Renal pelvis (tissue), 4 donors: ENCODE measurements around the gene SGMS1. TPM values are rescaled to one million over a fixed set of nuclear protein-coding genes. Genes with fewer than 3 reads are reported as not detected.
"Not testable (repeated sequence)": the region's sequence is repeated elsewhere in the genome, so short reads cannot be mapped to it uniquely, and the experiment has no call there.

ENCODE experiments used
- DNase-seq: peaks from one replicate; pipeline ENCODE4 v3.0.0-alpha.2; 2013
- polyA plus RNA-seq, 3 donors: library from polyadenylated mRNA; unstranded; fragments of 120-200 nt; gene quantifications; one replicate each; pipeline ENCODE4 v1.2.1, GENCODE V29; 2013; ENCODE audit not compliant: insufficient read length in 3 of 3

The SGMS1 gene
- polyA plus RNA-seq, 3 donors: 50.6 to 55.1 (median 53.0) TPM

DNA sequence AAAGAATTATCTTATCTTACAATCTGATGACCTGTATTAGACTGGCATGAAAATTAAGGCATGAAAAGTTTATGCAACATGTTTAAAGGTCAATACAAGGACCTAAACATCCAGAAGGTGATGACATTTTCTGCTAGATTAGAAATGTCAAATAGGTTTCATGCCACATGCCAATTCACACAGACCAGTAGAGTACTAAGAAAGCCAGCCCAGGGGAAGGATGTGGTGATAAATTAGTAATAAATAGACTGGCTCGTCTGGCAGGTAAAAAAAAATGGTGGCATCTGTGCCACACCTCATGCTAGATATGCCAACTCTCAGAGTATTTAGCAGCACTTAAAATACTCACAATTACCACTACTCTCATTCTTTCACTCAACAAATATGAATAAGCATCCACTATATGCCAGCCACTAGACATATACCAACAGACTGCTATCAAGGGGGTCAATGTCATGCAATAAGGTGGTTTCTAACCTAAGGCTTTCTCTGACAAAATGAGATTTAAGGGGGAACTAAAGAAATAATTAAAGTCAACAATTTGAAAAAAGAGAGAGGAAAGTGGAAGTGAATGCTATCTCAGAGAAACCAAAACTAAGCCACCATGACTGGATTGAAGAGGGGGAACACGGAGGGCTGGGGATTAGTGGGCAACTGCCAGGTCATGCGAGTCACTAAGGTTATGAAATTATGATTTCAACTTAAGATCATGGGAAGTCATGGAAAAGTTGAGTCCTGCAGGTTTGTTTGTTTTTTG lies 83.5 kb downstream of the SGMS1 start:
- DNase-seq: no peak

DNA sequence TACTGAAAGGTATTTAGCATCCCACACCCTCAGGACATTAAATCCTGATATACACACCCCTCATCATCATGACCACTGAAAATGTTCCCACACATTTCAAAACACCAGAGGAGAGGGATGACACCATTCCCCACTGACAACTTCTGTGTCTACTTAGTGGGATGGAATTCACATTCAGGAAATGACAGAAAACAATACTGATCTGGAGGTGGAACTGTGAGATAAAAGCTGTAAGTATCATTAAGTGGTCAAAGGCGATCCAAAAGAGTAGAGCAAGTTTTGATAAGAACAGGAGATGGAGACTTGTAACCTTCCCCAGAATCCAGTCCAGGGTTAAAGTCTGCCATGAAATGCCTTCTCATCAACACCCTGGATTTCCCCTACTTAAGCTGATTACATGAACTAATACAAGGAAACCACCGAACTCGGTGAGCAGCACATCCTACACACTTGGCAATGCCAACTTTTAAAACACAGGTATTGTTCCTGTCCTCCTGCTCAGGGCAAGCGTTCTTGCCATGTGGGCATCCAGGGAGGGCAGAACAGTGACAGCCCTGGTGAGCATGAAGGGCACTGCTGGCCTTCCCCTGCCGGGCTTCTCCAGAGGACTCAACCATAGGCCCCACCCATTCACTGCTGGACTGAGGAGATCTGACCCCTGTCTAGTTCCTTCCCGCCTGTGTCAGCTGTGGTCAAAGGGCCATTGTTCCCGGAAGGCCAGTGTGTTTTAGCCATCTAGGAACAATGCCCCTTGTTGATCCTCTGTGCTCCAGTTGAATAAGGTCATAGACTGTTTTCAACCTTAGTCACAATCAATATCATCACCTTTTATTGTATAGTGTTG lies 85.0 kb downstream of the SGMS1 start:
- DNase-seq: no peak

DNA sequence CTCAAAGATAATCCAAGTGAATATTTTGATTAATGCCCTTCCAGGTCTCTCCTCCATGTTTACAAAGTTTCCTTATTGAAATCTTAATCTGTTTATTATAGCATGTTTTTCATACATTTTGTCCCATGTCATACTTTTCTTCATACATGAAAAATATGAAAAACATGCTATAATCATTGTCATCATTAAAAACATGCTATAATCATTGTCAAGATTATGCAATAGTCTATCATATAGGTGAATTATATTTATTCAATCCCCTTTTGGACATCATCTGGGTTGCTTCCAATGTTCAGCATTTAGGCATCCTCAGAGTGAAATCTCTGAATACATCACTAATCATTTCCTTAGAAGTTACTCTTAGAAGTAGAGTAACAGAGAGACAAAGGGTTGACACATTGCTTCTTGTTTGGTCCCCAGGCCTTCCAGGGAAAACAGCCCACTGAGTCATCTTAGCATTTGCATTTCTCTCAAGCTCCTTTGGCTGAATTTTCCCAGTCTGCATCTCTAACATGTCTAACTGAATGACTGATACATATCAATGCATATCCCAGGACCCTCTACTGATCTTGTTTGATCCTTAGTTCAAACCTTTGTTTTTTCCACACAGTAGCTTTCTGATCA lies 87.0 kb downstream of the SGMS1 start:
- DNase-seq: no peak

DNA sequence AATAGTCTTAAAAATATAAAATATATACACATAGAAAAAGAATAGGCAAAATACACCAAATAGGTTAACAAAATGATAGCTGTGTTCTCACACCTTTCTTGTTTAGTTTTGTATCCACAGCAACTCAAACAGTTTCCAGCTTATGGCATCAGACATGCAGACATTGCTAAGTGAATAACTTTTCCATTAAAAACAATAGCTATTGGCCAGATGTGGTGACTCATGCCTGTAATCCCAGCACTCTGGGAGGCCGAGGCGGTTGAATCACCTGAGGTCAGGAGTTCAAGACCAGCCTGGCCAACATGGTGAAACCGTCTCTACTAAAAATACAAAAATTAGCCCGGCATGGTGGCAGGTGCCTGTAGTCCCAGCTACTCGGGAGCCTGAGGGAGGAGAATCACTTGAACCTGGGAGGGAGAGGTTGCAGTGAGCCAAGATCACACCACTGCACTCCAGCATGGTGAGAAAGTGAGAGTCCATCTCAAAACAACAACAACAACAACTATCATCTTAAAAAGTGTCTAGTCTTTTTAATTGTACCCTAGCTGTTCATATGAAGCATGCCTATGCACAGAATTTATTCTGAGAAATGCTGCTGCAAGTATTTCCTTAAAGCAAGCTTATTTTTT lies 88.9 kb downstream of the SGMS1 start:
- DNase-seq: not testable (repeated sequence)

DNA sequence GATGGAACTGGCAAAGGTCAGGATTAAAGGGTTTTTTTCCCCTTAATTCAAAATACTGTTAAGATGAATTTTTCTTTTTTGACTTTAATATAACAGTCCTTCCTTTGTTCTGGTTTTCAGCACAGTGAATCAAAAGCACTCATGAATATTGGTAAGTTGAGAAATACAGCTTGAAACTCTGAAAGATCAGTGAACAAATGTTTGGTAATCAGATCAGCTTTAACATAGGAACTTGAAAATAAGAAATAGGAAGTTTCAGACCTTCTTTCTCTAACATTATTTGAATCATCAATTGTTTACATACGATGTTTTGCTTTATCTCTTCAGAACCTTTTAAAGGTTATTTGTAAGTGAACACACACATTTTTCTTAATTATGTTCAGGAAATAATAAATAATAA lies 90.5 kb downstream of the SGMS1 start:
- no peak for DNase-seq

DNA sequence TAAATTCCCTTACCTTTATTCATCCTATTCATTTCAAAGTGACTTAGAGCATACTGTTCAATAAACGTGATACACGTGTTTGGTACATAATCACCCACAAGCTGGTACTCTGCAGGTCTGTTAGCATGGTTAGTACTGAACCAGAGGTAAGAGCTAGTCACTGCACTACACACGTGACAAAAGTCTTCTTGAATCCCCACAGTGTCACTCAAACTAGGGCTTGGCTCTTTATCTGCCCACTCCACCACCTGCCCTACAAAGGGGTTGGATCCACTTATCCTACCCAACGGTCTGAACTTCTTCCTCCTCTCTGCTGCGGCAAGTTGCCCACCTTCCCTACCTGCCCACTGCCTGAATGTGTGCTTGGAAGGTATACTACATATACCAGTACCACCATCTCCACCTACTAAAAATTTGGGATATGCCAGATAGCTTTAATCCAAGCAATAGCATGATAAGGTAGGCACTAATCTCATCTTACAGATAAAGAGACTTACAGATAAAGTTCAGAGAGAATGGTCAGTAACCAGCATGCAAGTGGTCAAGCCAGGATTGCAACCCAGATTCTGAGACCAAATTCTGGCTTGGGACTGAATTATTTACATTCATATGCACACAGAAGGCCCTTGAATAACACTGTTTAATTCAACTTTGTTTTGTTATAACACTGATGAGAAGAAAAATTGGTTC lies 92.2 kb downstream of the SGMS1 start:
- no peak for DNase-seq

DNA sequence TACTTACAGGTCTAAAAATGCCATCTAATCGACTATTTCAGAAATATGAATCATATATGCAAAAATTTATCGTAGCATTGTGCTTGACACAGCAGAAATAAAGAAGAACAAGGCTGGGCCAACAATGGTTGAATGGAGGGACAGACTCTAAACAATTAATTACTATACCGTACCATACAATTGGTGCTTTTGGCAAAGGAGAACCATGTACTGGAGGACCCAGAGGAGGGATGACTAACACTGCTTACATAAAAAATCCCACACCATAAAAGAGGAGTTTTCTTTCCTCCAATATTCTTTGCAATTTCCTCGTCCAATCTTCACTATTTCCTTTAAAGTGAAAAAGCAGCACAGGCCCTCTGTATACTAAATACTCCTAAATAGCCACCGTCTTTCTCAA lies 94.1 kb downstream of the SGMS1 start:
- no peak for DNase-seq

DNA sequence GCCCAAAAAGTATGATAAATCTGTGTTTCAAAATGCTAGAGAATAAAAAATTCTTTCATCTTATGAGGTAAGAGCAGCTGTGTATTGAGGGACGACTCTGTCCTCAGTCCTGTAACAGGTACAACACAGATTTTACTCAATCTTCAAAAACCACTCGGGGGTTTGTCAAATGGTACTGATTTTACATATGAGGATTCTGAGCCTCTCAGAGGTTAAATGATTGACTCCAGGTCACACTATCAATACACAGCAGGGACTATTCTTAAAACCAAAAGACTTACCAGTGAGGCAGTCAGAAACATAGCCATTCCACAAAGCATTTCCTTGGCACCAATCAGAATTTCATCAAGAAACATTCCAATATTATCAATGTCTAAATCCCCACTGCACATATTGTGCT lies 95.5 kb downstream of the SGMS1 start:
- DNase-seq: no peak

DNA sequence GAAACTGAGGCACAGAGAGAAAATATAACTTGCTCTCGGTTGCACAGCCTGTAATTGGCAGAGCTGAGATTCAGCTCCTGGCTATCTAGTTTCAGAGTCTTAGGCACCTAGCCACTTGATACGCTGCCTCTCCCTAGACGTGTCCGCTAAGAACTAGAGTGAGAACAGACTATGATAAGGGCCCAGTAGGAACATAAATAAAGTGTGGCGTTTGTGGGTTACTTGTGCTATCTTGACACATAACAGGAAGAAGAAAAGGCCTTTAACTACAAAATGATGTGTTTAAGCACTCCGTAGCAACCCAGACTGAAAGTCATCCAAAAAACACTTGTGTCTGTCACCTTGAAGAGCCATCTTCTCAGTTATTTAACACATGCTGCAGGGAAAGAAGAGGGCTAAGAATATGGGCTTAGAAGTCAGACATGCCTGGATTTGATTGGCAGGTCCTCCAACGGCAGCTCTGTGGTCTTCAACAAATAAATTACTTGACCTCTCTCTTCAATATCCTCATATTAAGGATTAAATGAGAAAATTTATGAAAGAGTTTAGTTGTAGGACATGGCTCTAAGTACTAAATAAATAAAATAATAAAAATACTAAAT lies 96.2 kb downstream of the SGMS1 start:
- DNase-seq: no peak

DNA sequence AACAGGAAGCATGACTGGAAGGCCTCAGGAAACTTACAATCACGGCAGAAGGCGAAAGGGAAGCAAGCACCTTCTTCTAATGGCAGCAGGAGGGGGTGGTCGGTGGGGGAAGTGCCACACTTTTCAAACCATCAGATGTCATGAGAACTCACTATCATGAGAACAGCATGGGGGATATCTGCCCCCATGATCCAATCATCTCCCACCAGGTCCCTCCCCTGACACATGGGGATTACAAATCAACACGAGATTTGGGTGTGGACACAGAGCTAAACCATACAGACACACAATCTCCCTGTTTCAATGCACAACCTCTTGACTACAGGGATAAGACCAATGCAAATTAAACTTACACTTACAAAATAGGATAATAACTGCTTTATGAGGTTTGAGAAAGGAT lies 97.6 kb downstream of the SGMS1 start:
- DNase-seq: no peak

DNA sequence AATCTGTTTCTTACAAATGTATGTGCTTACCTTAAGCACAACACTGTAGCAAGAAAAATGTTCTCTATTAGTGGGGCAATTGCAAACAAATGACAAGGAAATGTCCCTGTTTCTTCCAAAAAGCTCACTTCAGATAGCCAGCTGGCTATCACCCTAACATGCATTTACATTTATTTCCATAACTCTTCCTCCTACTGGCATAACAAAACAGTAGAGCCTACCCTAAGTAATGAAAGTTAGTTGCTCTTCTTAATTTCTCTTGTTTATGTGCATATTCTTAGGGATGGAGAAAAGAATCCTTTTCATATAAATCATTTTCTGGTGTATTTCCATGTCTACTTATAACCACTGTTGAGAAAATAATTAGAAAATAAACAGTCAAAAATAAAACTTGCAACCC lies 100.4 kb downstream of the SGMS1 start:
- DNase-seq: no peak

DNA sequence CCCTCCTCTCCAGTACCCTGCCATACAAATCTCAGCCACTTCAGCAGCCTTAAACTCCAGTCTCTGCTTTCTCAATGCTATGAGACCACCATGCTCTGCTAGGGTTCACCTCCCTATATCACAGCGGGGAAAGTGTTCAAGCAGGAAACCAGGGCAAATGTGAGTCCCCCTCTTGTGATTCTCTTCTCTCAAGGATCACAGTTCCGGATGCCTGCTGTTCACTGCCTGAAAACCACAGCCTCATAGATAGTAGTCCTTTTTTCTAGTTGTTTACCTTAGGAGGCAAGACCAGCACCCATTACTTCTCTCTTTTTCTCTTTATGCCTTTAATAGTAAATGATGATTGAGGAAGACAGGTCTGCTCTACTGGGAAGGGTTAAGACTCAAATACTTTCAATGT lies 100.8 kb downstream of the SGMS1 start:
- DNase-seq: no peak

DNA sequence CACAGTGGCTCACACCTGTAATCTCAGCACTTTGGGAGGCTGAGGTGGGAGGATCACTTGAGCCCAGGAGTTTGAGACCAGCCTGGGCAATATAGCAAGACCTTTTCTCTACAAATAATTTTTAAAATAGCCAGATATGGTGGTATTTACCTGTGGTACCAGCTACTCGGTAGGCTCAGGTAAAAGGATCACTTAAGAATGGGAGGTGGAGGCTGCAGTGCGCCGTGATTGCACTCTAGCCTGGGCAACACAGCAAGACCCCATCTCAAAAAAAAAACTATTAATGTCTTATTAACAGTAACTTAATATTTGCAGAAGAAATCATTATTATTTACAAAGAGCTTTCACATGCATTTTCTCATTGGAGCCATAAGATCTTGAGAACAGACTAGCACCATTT lies 103.6 kb downstream of the SGMS1 start:
- no peak for DNase-seq

DNA sequence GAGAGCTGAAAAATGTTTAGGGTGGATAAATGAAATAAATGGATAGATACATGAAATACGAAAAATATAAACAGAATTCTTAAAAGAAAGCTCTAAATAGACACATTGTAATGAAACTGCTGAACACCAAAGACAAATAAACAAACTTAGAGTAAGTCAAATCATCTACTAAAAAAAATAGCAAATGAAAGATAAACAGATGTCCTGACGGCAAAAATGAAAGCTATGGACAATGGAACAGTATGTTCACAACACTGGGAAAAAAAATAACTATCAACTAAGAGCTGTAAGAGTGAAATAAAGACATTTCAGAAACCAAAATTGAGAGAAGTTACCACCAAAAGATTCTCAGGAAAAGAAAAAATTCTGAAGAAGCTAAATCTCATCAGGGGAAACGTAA lies 106.1 kb downstream of the SGMS1 start:
- no peak for DNase-seq

DNA sequence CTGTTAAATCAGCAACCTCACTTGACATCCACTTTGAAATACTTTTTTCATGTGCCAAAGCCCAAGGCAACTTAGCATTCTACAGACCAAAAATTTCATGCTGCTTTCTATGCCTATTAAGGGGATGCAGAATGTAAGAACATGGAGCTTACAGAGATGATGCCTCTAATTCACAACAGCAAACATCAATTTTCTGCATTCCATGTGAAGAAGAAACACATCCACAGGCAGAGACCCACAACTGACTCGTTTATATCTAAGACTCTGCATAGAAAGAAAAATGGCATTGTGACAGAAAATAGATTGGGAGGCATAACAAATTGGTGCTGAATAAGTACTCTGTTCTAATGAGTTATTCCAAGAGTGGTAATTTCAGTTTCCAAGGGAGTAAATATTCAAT lies 107.6 kb downstream of the SGMS1 start:
- no peak for DNase-seq

DNA sequence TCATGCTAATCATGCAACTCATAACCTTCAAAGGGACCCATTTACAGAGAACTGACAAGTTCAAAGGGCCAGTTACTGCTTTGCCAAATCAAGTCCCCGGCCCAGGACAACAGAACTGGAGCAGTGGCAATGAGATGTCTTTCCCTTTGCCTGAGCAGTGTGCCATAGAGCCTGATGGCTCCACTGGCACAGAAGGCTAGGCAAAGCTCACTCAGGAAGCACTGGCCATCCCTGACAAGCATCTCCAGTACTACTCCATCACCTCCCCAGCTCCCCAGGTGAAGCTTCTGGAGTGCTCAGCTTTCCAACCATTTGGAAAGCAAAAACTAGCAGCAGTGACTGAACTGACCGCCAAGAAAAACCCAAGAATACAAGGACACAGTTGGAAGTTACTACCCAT lies 108.3 kb downstream of the SGMS1 start:
- DNase-seq: no peak

DNA sequence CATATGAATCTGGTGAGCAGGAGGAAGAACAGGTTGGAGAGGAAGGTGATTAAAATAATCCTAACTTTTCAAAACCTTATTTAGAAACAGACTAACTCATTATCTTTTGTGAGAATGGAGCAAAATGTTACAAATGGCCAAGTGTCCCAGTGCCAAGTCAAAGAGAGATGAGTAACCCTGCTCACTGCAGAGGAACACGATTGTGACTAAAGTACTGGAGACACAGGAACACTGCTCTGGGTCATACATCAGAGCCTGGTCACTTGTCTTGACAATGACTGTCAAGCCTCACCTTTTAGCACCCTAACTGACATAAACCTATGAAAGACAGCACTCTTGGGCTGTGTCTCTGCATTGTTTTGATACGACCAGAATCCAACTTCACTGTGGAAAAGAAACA lies 108.8 kb downstream of the SGMS1 start:
- no peak for DNase-seq

DNA sequence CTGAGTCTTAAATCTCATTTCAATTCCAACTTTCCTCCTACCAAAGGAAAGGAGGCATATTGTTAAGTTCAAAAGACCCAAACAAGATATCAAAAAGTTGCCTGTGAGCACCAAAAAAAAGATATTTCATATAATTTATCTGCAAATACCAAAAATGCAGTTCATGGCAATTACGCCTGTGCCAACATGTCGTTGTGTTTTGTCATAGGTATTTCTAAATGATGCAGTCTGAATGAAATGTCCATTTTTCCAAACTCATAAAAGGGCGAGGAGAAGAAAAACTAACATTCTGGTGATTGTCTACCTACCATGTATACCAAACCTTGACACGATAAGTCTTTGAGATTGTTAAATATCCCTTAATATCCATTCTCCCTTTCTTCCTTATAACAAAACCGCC lies 109.8 kb downstream of the SGMS1 start:
- no peak for DNase-seq

DNA sequence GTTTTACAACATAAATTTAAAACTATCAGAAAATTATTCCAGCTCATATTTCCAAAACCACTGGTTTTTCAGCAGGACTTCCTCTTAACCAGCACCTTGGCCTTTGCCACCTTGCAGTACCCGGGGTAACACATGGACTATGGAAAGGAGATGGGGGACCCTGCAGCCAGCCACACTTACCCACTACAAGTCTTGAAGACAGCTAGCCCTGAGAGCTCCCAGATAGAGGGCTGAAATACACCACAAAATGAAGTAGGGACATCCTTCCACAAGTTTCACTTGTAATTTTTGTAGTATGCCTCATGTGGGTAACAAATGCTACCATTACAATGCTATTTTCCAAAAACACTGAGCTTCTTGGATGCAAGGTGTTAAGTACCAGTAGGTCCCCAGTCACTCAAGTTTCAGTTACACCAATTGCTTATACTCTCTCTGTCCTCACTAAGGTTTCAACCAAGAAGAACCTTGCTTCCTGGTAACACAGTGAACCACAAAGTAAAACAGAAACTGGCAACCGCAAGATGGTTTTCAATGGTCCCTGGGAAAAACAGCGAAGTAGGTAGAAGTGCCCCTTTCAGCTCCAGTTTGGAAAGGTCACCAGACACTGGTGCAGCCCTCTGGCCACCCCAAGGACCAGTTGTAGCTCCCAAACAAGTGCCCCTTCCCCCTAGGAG lies 110.9 kb downstream of the SGMS1 start:
- no peak for DNase-seq

DNA sequence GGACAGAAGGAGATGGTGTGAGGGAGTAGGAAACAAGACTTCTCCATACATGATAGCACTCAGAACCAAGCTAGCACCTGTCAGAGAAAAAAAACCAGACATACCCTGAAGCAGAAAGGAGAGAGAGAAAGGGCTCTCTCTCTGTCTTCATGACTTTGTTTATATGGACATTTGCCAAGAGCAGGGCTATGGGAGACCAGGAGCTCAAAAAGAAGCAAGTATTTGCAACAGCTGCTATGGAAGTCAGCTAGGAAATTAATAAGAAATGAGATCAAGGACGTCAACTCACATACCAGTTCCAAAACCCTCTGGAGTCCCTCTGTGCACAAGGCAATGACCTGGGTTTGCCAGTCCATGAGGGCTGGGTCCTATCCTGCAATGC lies 111.6 kb downstream of the SGMS1 start:
- DNase-seq: no peak
